H1 (cell line): ENCODE measurements around the gene ZC2HC1C. TPM values are rescaled to one million over a fixed set of nuclear protein-coding genes. Genes with fewer than 3 reads are reported as not detected.

Experiments used
- CTCF ChIA-PET: fragments of 300-600 bp; sonication (Branson Sonifier 250); formaldehyde crosslinking; loops from one replicate; lab custom pipeline; 2021; ENCODE audit not compliant: partially characterized antibody; lab: Charles Lee
- POLR2A ChIA-PET: fragments of 300-600 bp; sonication (Branson Sonifier 250); formaldehyde crosslinking; loops from one replicate; lab custom pipeline; 2021; ENCODE audit warnings: inconsistent platforms; ENCODE audit not compliant: partially characterized antibody; lab: Charles Lee
- DNase-seq, 2 experiments: peaks; one replicate each; pipeline versions ENCODE4 v3.0.0 to v3.0.0-alpha.2; 2010 to 2022; ENCODE audit warnings: low spot score in 2 of 2, low read depth in 1 of 2, mixed read lengths in 1 of 2
- FAIRE-seq: peaks from 2 replicates; lab custom pipeline; 2011; peaks lifted over from hg19 to GRCh38; lab: Jason Lieb, UNC
- H2AFZ ChIP-seq: 2 replicates; pipeline ENCODE4 v1.8.1; 2012; ENCODE audit warnings: low read length, inconsistent platforms
- H2AK5ac ChIP-seq: 2 replicates; pipeline ENCODE4 v1.6.1; 2013; ENCODE audit warnings: low read depth, low read length
- H2BK120ac ChIP-seq: replicated peaks from 2 replicates; pipeline ENCODE3; 2013; ENCODE audit warnings: low read depth, low read length, inconsistent platforms
- H2BK12ac ChIP-seq: 2 replicates; pipeline ENCODE4 v1.6.1; 2013; ENCODE audit warnings: low read depth, low read length
- H2BK15ac ChIP-seq: 2 replicates; pipeline ENCODE4 v1.6.1; 2013; ENCODE audit warnings: low read length
- H2BK20ac ChIP-seq: 2 replicates; pipeline ENCODE4 v1.6.1; 2013; ENCODE audit warnings: low read length
- H2BK5ac ChIP-seq: 2 replicates; pipeline ENCODE4 v1.6.1; 2013; ENCODE audit warnings: low read depth, low read length
- H3K14ac ChIP-seq: 2 replicates; pipeline ENCODE4 v1.6.1; 2013; ENCODE audit warnings: inconsistent platforms; ENCODE audit not compliant: insufficient read length
- H3K18ac ChIP-seq: 2 replicates; pipeline ENCODE4 v1.6.1; 2013; ENCODE audit warnings: low read length; ENCODE audit errors: extremely low read depth
- H3K23ac ChIP-seq: 2 replicates; pipeline ENCODE4 v1.6.1; 2013; ENCODE audit warnings: inconsistent platforms; ENCODE audit not compliant: insufficient read length
- H3K23me2 ChIP-seq: 2 replicates; pipeline ENCODE4 v1.6.1; 2013; ENCODE audit warnings: low read depth, low read length
- H3K27ac ChIP-seq: 2 replicates; pipeline ENCODE4 v1.6.1; 2011; ENCODE audit warnings: low read depth, low read length, inconsistent platforms
- H3K27me3 ChIP-seq, 4 experiments: replicated peaks in 1 of 4; 1 replicate in 1 of 4; 2 replicates in 3 of 4; pipeline versions ENCODE4 v1.6.1 to v1.8.1; 2011 to 2013; ENCODE audit warnings: low read length in 3 of 4, mild to moderate bottlenecking in 3 of 4, inconsistent platforms in 2 of 4, mixed read lengths in 2 of 4, moderate library complexity in 1 of 4; ENCODE audit not compliant: control insufficient read depth in 3 of 4, insufficient read depth in 3 of 4; ENCODE audit errors: extremely low read depth in 1 of 4
- H3K36me3 ChIP-seq, 4 experiments: 2 replicates each; pipeline versions ENCODE4 v1.6.1 to v1.8.1; 2011 to 2013; ENCODE audit warnings: mild to moderate bottlenecking in 4 of 4, low read length in 3 of 4, moderate library complexity in 2 of 4, control low read depth in 1 of 4, inconsistent platforms in 1 of 4; ENCODE audit not compliant: insufficient read depth in 4 of 4, control insufficient read depth in 2 of 4
- H3K4ac ChIP-seq: replicated peaks from 2 replicates; pipeline ENCODE3; 2013; ENCODE audit warnings: low read length, low read depth, mixed read lengths, inconsistent platforms; ENCODE audit not compliant: insufficient read length
- H3K4me1 ChIP-seq, 4 experiments: replicated peaks in 1 of 4; 1 replicate in 1 of 4; 2 replicates in 3 of 4; pipeline versions ENCODE4 v1.6.1 to v1.8.1; 2011 to 2013; ENCODE audit warnings: low read length in 3 of 4, inconsistent platforms in 2 of 4, mixed read lengths in 1 of 4; ENCODE audit not compliant: insufficient read depth in 4 of 4, control insufficient read depth in 3 of 4
- H3K4me2 ChIP-seq, 2 experiments: 2 replicates each; pipeline versions ENCODE4 v1.6.1 to v1.8.1; 2011 to 2013; ENCODE audit warnings: low read depth in 2 of 2, low read length in 2 of 2, control low read depth in 1 of 2, inconsistent platforms in 1 of 2, mild to moderate bottlenecking in 1 of 2; ENCODE audit not compliant: insufficient read depth in 1 of 2
- H3K4me3 ChIP-seq, 4 experiments: fragments of 200-600, 300-600 bp in 1 of 4; sonication (generic), shearing (Covaris generic), sonication (Bioruptor Twin) in 1 of 4; 2 replicates each; pipeline versions ENCODE4 v1.5.1 to v1.8.1; 2011 to 2016; ENCODE audit warnings: low read length in 4 of 4, low read depth in 3 of 4, control low read depth in 2 of 4, inconsistent platforms in 2 of 4, mild to moderate bottlenecking in 2 of 4, mixed read lengths in 1 of 4, moderate library complexity in 1 of 4; ENCODE audit not compliant: insufficient read depth in 2 of 4; ENCODE audit errors: extremely low read depth in 1 of 4
- H3K56ac ChIP-seq: replicated peaks from 2 replicates; pipeline ENCODE3; 2013; ENCODE audit warnings: low read depth, mild to moderate bottlenecking, mixed read lengths, low read length, inconsistent platforms; ENCODE audit not compliant: insufficient read length
- H3K79me1 ChIP-seq: 2 replicates; pipeline ENCODE4 v1.6.1; 2013; ENCODE audit warnings: low read depth, low read length, control low read depth
- H3K79me2 ChIP-seq, 2 experiments: 2 replicates each; pipeline versions ENCODE4 v1.6.1 to v1.8.1; 2012 to 2013; ENCODE audit warnings: low read length in 2 of 2, mild to moderate bottlenecking in 2 of 2, inconsistent platforms in 1 of 2; ENCODE audit not compliant: insufficient read depth in 2 of 2, control insufficient read depth in 1 of 2
- H3K9ac ChIP-seq, 4 experiments: replicated peaks in 1 of 4; 1 replicate in 1 of 4; 2 replicates in 3 of 4; pipeline versions ENCODE4 v1.6.1 to v1.8.1; 2011 to 2013; ENCODE audit warnings: low read depth in 3 of 4, low read length in 3 of 4, control low read depth in 2 of 4, mild to moderate bottlenecking in 2 of 4, moderate library complexity in 2 of 4, inconsistent platforms in 1 of 4; ENCODE audit errors: extremely low read depth in 1 of 4
- H3K9me3 ChIP-seq, 2 experiments: 2 replicates each; pipeline versions ENCODE4 v1.6.1 to v1.8.1; 2012 to 2013; ENCODE audit warnings: mild to moderate bottlenecking in 2 of 2, moderate library complexity in 2 of 2, control low read depth in 1 of 2, inconsistent platforms in 1 of 2, low read depth in 1 of 2, low read length in 1 of 2, mixed read lengths in 1 of 2; ENCODE audit not compliant: insufficient read depth in 2 of 2
- H4K20me1 ChIP-seq, 2 experiments: replicated peaks in 1 of 2; 2 replicates each; pipeline versions ENCODE3 to v1.8.1; 2011 to 2013; ENCODE audit warnings: inconsistent platforms in 2 of 2, low read length in 2 of 2, mild to moderate bottlenecking in 1 of 2; ENCODE audit not compliant: insufficient read depth in 2 of 2, control insufficient read depth in 1 of 2
- H4K5ac ChIP-seq: 2 replicates; pipeline ENCODE4 v1.6.1; 2013; ENCODE audit warnings: low read length, low read depth, mixed read lengths, inconsistent platforms; ENCODE audit not compliant: insufficient read length
- H4K8ac ChIP-seq: 2 replicates; pipeline ENCODE4 v1.8.0; 2013; ENCODE audit warnings: mild to moderate bottlenecking, moderate library complexity, low read length, inconsistent platforms; ENCODE audit not compliant: insufficient read depth; ENCODE audit errors: extremely low read depth
- H4K91ac ChIP-seq: replicated peaks from 2 replicates; pipeline ENCODE3; 2013; ENCODE audit warnings: low read length, mixed read lengths, inconsistent platforms; ENCODE audit not compliant: insufficient read length
- JUND ChIP-seq: IDR thresholded peaks from 2 replicates; pipeline ENCODE4 v1.6.1; 2011; ENCODE audit warnings: mild to moderate bottlenecking, improper control_type of control experiment, low read length
- KDM5A ChIP-seq: fragments of 200-600 bp; IDR thresholded peaks from 2 replicates; pipeline ENCODE4 v1.7.1; 2012; ENCODE audit warnings: mild to moderate bottlenecking, low read length, inconsistent platforms, mixed read lengths
- WGBS, 2 experiments: shearing (Covaris generic) in 1 of 2; methylation state at CpG; one replicate each; pipeline versions ENCODE4 v1.1.6 to v1.1.7; 2013 to 2015; ENCODE audit warnings: low lambda C conversion rate in 2 of 2, mixed read lengths in 2 of 2, inconsistent platforms in 1 of 2, low coverage in 1 of 2, missing lambda C conversion rate in 1 of 2; ENCODE audit not compliant: insufficient replicate concordance in 2 of 2, insufficient coverage in 1 of 2, insufficient read length in 1 of 2; ENCODE audit errors: extremely low coverage in 1 of 2, missing lambda C conversion rate in 1 of 2; 5-methylcytosine and 5-hydroxymethylcytosine counted together
- polyA plus RNA-seq, 7 experiments: library from polyadenylated mRNA; depleted of rRNA in 3 of 7; stranded (reverse) in 5 of 7; unstranded in 2 of 7; fragments of >200 nt in 5 of 7; fragments of 200-250 nt in 2 of 7; gene quantifications; 1 replicate in 5 of 7; 2 replicates in 1 of 7; 4 replicates in 1 of 7; pipeline versions ENCODE4 v1.2.1 to v1.2.3, GENCODE V29; 2011 to 2013; ENCODE audit warnings: missing spikeins in 2 of 7, mixed read lengths in 2 of 7
- total RNA-seq: library from RNA; stranded (reverse); fragmentation: NEBNext Ultra II Directional; extraction: Animal tissue kit (Norgen Biotek cat#: 25700); gene quantifications from 2 replicates; pipeline ENCODE4 v1.2.1, GENCODE V29; 2021
- TF ChIP-seq, protein P1 (sequence below), 3 experiments: IDR thresholded peaks; 1 replicate in 2 of 3; 2 replicates in 1 of 3; pipeline versions ENCODE4 v1.5.1 to v1.6.1; 2011; ENCODE audit warnings: low read length in 3 of 3, mild to moderate bottlenecking in 3 of 3, inconsistent platforms in 2 of 3, low read depth in 1 of 3, moderate library complexity in 1 of 3; ENCODE audit not compliant: insufficient read depth in 1 of 3; ENCODE audit errors: control extremely low read depth in 1 of 3

ZC2HC1C gene
- total and polyA plus RNA-seq, 2 of the 8 experiments (the other 6 are each of a cell fraction or from before 2014, with no cell fraction given), result 0.57 to 1.2 TPM

DNA sequence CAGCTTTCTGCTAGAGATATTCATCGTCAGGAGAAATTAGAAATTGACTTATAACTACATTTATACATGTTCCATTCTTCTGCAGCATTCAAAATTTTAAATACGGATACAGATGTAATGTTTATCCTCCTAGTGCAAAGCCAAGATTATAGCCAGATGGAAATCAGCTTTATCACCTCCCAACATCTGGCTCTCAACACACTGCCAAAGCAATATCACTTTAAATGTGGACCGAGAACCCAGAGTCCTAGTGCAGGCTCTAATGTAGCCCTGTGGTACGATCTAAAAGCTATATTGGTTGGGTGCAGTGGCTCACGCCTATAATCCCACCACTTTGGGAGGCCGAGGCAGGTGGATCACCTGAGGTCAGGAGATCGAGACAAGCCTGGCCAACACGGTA is 24.7 kb upstream of the ZC2HC1C start:
- Histone ChIP-seq H3K23me2 (no peaks in the 10 kb centered on the region), H3K4me3 (no peak overlapping the region), H4K91ac (no peak overlapping the region), H4K20me1 (no peaks in the 10 kb centered on the region), H3K23ac (no peak overlapping the region), H2BK120ac (no peak overlapping the region), H3K4me1 (no peaks in the 10 kb centered on the region), H3K27me3 (no peaks in the 10 kb centered on the region), H4K5ac (no peak overlapping the region), H2BK20ac (no peak overlapping the region), H2AK5ac (no peak overlapping the region), H3K4me2 (no peak overlapping the region), H3K36me3 (peaks cover 0 to 15% (median 1%) of the 10 kb centered on the region in 4 experiments; a peak in 5 of 8 replicates), H3K27ac (no peak overlapping the region), H3K56ac (no peak overlapping the region), H2BK12ac (no peak overlapping the region), H3K9me3 (no peaks in the 10 kb centered on the region), H4K8ac (no peak overlapping the region), H3K18ac (no peak overlapping the region), H3K4ac (no peak overlapping the region), H3K79me2 (no peaks in the 10 kb centered on the region), H3K14ac (no peak overlapping the region), H3K79me1 (no peaks in the 10 kb centered on the region), H2BK15ac (no peak overlapping the region), H3K9ac (no peak overlapping the region), H2AFZ (no peak overlapping the region), H2BK5ac (no peak overlapping the region)
- ChIA-PET POLR2A (interaction anchor here (1.2 to 1.7 kb wide), 4 partner anchors 19 to 65 kb away, joined by 3 to 4 read pairs (median 3); partner anchors contain the start of gene ACYP1), CTCF (interaction anchor here (1.2 to 3.4 kb wide), 2 partner anchors 44 to 100 kb away, joined by 3 to 12 read pairs; no protein-coding TSS in a partner anchor)
- TF ChIP-seq KDM5A (no peak), JUND (no peak)
- TF ChIP-seq, protein P1, sequence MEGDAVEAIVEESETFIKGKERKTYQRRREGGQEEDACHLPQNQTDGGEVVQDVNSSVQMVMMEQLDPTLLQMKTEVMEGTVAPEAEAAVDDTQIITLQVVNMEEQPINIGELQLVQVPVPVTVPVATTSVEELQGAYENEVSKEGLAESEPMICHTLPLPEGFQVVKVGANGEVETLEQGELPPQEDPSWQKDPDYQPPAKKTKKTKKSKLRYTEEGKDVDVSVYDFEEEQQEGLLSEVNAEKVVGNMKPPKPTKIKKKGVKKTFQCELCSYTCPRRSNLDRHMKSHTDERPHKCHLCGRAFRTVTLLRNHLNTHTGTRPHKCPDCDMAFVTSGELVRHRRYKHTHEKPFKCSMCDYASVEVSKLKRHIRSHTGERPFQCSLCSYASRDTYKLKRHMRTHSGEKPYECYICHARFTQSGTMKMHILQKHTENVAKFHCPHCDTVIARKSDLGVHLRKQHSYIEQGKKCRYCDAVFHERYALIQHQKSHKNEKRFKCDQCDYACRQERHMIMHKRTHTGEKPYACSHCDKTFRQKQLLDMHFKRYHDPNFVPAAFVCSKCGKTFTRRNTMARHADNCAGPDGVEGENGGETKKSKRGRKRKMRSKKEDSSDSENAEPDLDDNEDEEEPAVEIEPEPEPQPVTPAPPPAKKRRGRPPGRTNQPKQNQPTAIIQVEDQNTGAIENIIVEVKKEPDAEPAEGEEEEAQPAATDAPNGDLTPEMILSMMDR (IDR thresholded peaks at IDR 0.05; ENCODE audit: control extremely low read depth in 1 of 3, insufficient read depth in 1 of 3, low read depth in 1 of 3, low read length in 3 of 3), result no peak
- WGBS, 2 experiments, result 93% methylated on average over 8 of the region's 8 CpGs; no CpG with 5 or more reads in 1 of the 2 experiments
- DNase-seq (no peak), FAIRE-seq (no peak)
